Calu3 (cell line): ENCODE measurements around the gene FKBP11. TPM values are rescaled to one million over a fixed set of nuclear protein-coding genes. Genes with fewer than 3 reads are reported as not detected.

Experiments
- BruUV-seq: library from RNA; stranded (reverse); fragments of 400-500 nt; replicated peaks from 2 replicates; lab custom pipeline; 2021; lab: Mats Ljungman, UMichigan
- CTCF ChIA-PET: fragments of 300-600 bp; sonication (Branson Sonifier 250); formaldehyde crosslinking; loops from one replicate; lab custom pipeline; 2022; ENCODE audit warnings: antibody characterized with exemption; lab: Charles Lee
- DNase-seq: peaks from one replicate; pipeline ENCODE4 v3.0.0; 2022
- H3K27ac Mint-ChIP-seq: one replicate; pipeline ENCODE4 v1.8.0; 2022; ENCODE audit warnings: mixed read lengths; ENCODE audit not compliant: unreplicated experiment
- H3K27me3 Mint-ChIP-seq: one replicate; pipeline ENCODE4 v1.8.0; 2022; ENCODE audit warnings: mixed read lengths; ENCODE audit not compliant: unreplicated experiment
- H3K36me3 Mint-ChIP-seq: one replicate; pipeline ENCODE4 v1.8.0; 2022; ENCODE audit warnings: mild to moderate bottlenecking, moderate library complexity, mixed read lengths; ENCODE audit not compliant: insufficient read depth, unreplicated experiment
- H3K4me1 Mint-ChIP-seq: one replicate; pipeline ENCODE4 v1.8.0; 2022; ENCODE audit warnings: mild to moderate bottlenecking, low read depth, mixed read lengths; ENCODE audit not compliant: unreplicated experiment
- H3K4me3 Mint-ChIP-seq: one replicate; pipeline ENCODE4 v1.8.0; 2022; ENCODE audit warnings: mild to moderate bottlenecking, low read depth, moderate library complexity, mixed read lengths; ENCODE audit not compliant: unreplicated experiment
- H3K9me3 Mint-ChIP-seq: one replicate; pipeline ENCODE4 v1.8.0; 2022; ENCODE audit warnings: low read depth, mixed read lengths; ENCODE audit not compliant: unreplicated experiment
- CTCF ChIP-seq: fragments of 200-600 bp; IDR thresholded peaks from one replicate; pipeline ENCODE4 v1.8.0; 2022; ENCODE audit warnings: antibody characterized with exemption; ENCODE audit not compliant: unreplicated experiment
- intact Hi-C: fragments of 100-400 bp; cut with micrococcal nuclease; formaldehyde crosslinking; loops from one replicate; pipeline ENCODE4 v1.10.0; 2022; ENCODE audit not compliant: unreplicated experiment
- total RNA-seq: library from RNA; stranded (reverse); gene quantifications from 2 replicates; pipeline ENCODE4 v1.2.3, GENCODE V29; 2022

FKBP11 gene
- total RNA-seq, 1 experiment from 2014 or later, result 21.4 TPM

- no peak for TF ChIP-seq CTCF
- BruUV-seq, result no TSS peak
Observed at GRCh38 chr12:48937170-48937569, 11.9 kb upstream of the FKBP11 start.

GRCh38 chr12:48936379-48936979 lies 11.2 kb upstream of the FKBP11 start:
- CTCF ChIA-PET, result interaction anchor here (0.7 to 1.3 kb wide), 2 partner anchors 11 to 45 kb away, joined by 3 to 8 read pairs; partner anchors contain the start of gene FKBP11
- peak; percentile 77 for TF ChIP-seq CTCF
- Mint-ChIP-seq H3K4me1 (no peaks in the 10 kb centered on the region), H3K27ac (peak overlapping the region; percentile 23), H3K27me3 (no peaks in the 10 kb centered on the region), H3K36me3 (peaks cover 32% of the 10 kb centered on the region), H3K4me3 (no peak overlapping the region), H3K9me3 (no peaks in the 10 kb centered on the region)
- peak; percentile 74 for DNase-seq
- intact Hi-C loops, result no loop called here
- BruUV-seq, result TSS peak; percentile 49

More at GRCh38 chr12:48937170-48937569, 11.9 kb upstream of the FKBP11 start:
- intact Hi-C loops, result no loop called here
- DNase-seq, result no peak
- CTCF ChIA-PET, result no interaction called here
- Mint-ChIP-seq H3K4me1 (no peaks in the 10 kb centered on the region), H3K36me3 (peaks cover 37% of the 10 kb centered on the region), H3K27ac (peak overlapping the region; percentile 23), H3K4me3 (no peak overlapping the region), H3K27me3 (no peaks in the 10 kb centered on the region), H3K9me3 (no peaks in the 10 kb centered on the region)

GRCh38 chr12:48934312-48934706 lies 9.0 kb upstream of the FKBP11 start:
- no TSS peak for BruUV-seq
- Mint-ChIP-seq H3K4me3 (no peak overlapping the region), H3K4me1 (no peaks in the 10 kb centered on the region), H3K9me3 (no peaks in the 10 kb centered on the region), H3K27ac (no peak overlapping the region), H3K27me3 (no peaks in the 10 kb centered on the region), H3K36me3 (peaks cover 43% of the 10 kb centered on the region)
- TF ChIP-seq CTCF, result no peak
- no peak for DNase-seq
- intact Hi-C loops, result no loop called here
- CTCF ChIA-PET, result no interaction called here

GRCh38 chr12:48933664-48934311 lies 8.5 kb upstream of the FKBP11 start:
- no peaks in the 10 kb centered on the region for H3K27me3 Mint-ChIP-seq
- no TSS peak for BruUV-seq
- intact Hi-C loops, result no loop called here

More at GRCh38 chr12:48933664-48934311, 8.5 kb upstream of the FKBP11 start:
- H3K4me3 Mint-ChIP-seq, result no peak overlapping the region
- DNase-seq, result no peak
- no peak overlapping the region for H3K27ac Mint-ChIP-seq
- CTCF ChIA-PET, result interaction anchor here (0.7 kb wide), 1 partner anchor 13 kb away, joined by 7 read pairs; no protein-coding TSS in a partner anchor
- peaks cover 44% of the 10 kb centered on the region for H3K36me3 Mint-ChIP-seq
- no peaks in the 10 kb centered on the region for H3K4me1 Mint-ChIP-seq
- TF ChIP-seq CTCF, result no peak
- H3K9me3 Mint-ChIP-seq, result no peaks in the 10 kb centered on the region
